Measurements from ENCODE around the gene TFB2M.
"Not testable (repeated sequence)": the region's sequence is repeated elsewhere in the genome, so short reads cannot be mapped to it uniquely, and the experiment has no call there.

TFB2M gene

GRCh38 chr1:246583448-246584185 is 17.6 kb upstream of the TFB2M start:
- in situ Hi-C loops (cut with MboI; ENCODE audit: low sequenced_read_pairs), result no loop called here

GRCh38 chr1:246583056-246583440 is 17.0 kb upstream of the TFB2M start:
- in situ Hi-C loops (cut with MboI; ENCODE audit: low sequenced_read_pairs), result no loop called here

- in situ Hi-C loops (cut with MboI; ENCODE audit: low sequenced_read_pairs), result no loop called here
Observed at GRCh38 chr1:246582301-246583055, 16.4 kb upstream of the TFB2M start.

- in situ Hi-C loops (cut with MboI; ENCODE audit: low sequenced_read_pairs), result no loop called here
Observed at GRCh38 chr1:246580497-246581370, 14.7 kb upstream of the TFB2M start.

GRCh38 chr1:246579818-246580217 is 13.8 kb upstream of the TFB2M start:
- in situ Hi-C loops (cut with MboI; ENCODE audit: low sequenced_read_pairs), result no loop called here

- in situ Hi-C loops (cut with MboI; ENCODE audit: low sequenced_read_pairs), result no loop called here
Observed at GRCh38 chr1:246577720-246578106, 11.7 kb upstream of the TFB2M start.

GRCh38 chr1:246577082-246577719 is 11.1 kb upstream of the TFB2M start:
- in situ Hi-C loops (cut with MboI; ENCODE audit: low sequenced_read_pairs), result no loop called here

GRCh38 chr1:246576709-246577032 is 10.6 kb upstream of the TFB2M start:
- in situ Hi-C loops (cut with MboI; ENCODE audit: low sequenced_read_pairs), result no loop called here

- in situ Hi-C loops (cut with MboI; ENCODE audit: low sequenced_read_pairs), result no loop called here
Observed at GRCh38 chr1:246573491-246573890, 7.4 kb upstream of the TFB2M start.

GRCh38 chr1:246572785-246573184 is 6.7 kb upstream of the TFB2M start:
- in situ Hi-C loops (cut with MboI; ENCODE audit: low sequenced_read_pairs), result no loop called here

GRCh38 chr1:246571953-246572352 is 5.9 kb upstream of the TFB2M start:
- in situ Hi-C loops (cut with MboI; ENCODE audit: low sequenced_read_pairs), result no loop called here

GRCh38 chr1:246571309-246571708 is 5.2 kb upstream of the TFB2M start:
- in situ Hi-C loops (cut with MboI; ENCODE audit: low sequenced_read_pairs), result not testable (repeated sequence)

- in situ Hi-C loops (cut with MboI; ENCODE audit: low sequenced_read_pairs), result no loop called here
Observed at GRCh38 chr1:246569248-246570238, 3.5 kb upstream of the TFB2M start.

GRCh38 chr1:246567646-246568235 is 1.7 kb upstream of the TFB2M start:
- in situ Hi-C loops (cut with MboI; ENCODE audit: low sequenced_read_pairs), result no loop called here

GRCh38 chr1:246566813-246567645 is 968 bp upstream of the TFB2M start:
- in situ Hi-C loops (cut with MboI; ENCODE audit: low sequenced_read_pairs), result no loop called here

- in situ Hi-C loops (cut with MboI; ENCODE audit: low sequenced_read_pairs), result no loop called here
Observed at GRCh38 chr1:246565751-246566127, 322 bp downstream of the TFB2M start.

- in situ Hi-C loops (cut with MboI; ENCODE audit: low sequenced_read_pairs), result no loop called here
Observed at GRCh38 chr1:246564839-246565750, 966 bp downstream of the TFB2M start.

- in situ Hi-C loops (cut with MboI; ENCODE audit: low sequenced_read_pairs), result not testable (repeated sequence)
Observed at GRCh38 chr1:246560833-246561232, 5.2 kb downstream of the TFB2M start.
